COLO829 (cell line): Measurements from ENCODE around the gene SINHCAF.
A peak's percentile ranks its signal among the peaks of the same experiment; 100 is the strongest.
"Not testable (repeated sequence)": the region's sequence is repeated elsewhere in the genome, so short reads cannot be mapped to it uniquely, and the experiment has no call there.

Experiments used
- DNase-seq: peaks from one replicate; pipeline ENCODE4 v3.0.0; 2012; ENCODE audit warnings: low spot score

The SINHCAF gene

DNA sequence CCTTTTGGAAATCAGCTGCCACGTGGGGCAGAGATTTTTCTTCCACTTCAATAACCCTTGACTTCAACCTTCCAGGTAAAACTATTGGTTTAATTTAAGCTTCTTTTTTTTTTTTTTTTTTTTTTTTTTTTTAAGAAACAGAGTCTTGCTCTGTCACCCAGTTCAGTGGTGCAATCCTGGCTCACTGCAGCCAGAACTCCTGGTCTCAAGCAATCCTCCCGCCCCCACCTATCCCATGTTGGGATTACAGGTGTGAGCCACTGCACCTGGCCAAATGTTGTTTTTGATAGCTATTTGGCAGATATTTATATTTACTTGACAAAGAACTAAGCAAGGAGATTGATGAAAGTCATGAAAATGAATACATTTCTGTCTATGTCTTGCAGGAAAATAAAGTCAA is 65.1 kb downstream of the SINHCAF start:
- no peak for DNase-seq

DNA sequence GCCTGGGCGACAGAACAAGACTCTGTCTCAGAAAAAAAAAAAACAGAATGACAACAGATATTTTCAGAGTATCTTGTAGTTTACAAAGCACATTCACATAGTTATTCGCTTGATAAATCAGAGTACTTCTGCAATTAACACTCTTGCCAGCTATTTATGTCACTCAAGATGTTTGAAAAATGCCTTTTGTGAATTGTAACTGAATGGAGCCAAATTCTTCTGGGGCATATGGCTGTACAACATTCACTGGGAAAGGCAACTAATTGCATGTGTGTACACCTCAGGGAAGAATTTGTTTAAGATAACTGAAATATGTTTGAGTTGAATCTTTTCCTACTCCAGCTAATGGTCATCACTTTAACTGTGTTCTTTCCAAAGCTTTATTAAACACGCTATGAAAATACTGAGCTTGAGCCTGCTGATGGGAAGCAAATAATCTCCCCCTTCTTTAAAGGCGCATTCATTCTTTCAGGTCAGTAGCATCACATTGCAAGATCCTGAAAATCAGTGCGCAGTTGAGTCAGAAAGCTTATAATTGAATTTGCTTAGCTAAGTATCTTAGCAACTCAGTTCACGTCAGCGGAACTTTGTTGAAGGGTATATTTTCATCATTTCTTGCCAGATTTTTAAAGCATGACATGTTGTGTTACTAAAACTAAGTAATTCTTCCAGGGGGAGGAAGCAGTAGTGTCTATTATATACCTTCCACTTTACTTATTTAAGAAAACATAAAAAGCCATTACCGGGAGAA is 66.6 kb downstream of the SINHCAF start:
- DNase-seq, result no peak

DNA sequence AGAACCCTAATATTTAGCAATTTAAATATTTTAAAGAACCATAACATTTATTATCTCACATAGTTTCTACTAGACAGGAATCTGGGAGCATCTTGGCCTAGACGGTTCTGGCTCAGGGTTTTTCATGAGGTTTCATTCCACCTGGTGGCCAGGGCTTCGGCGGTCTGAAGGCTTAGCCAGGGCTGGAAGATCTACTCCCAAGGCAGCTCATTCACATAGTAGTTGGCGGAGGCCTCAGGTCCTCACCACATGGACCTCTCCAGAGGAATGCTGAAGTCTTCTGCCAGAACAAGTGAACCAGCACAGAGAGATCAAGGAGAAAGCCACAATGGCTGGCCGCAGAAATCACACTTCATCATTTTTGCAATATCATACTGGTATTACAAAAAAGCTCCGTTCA is 68.2 kb downstream of the SINHCAF start:
- no peak for DNase-seq

DNA sequence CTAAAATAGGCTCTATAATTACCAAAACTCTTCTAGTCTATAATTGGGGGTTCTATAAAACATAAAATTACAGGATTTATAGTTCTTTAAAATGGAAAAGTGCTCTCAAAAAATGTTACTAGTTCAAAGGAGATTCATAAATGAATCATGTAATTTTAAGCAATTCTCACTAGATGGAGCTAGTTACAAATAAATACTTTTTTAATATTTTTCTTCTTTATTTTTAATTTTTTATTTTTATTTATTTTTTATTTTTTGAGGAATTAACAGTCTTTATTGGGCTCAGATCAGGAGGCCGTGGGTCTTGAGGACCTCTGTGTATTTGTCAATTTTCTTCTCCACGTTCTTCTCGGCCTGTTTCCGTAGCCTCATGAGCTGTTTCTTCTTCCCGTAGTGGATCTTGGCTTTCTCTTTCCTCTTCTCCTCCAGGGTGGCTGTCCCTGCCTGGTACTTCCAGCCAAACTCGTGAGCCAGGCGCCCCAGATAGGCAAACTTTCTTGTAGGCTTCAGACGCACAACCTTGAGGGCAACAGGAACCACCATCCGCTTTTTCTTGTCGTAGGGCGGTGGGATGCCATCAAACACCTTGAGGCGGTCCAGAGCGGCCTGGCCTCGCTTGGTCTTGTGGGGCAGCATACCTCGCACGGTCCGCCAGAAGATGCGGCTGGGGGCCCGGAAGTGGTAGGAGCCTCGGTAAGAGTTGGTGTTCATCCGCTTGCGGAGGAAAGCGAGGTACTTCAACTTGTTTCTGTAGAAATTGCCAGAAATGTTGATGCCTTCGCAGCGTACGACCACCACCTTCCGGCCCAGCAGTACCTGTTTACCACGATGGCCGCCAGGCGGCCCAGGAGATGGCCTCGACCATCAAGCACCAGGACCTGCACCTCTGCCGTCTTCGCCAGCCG is 74.0 kb downstream of the SINHCAF start:
- DNase-seq, result peak; percentile 13

DNA sequence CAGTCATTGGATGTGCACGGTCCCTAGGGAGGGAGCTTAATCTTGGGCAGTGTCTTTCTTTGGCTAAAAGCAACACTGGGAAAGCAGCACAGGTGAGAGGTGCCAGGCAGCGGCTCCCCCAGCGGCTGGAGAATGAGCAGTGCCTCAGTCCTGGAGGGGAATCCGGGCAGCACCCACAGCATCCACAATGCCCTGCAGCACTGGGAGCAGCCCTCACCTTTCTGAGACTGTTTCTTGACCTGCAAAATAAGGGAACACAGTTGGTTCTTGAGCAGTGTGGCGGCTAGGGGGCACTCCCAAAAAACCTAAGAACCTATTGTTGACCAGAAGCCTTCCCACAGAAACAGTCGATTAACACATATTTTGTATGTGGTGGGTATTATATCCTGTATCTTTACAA is 75.8 kb downstream of the SINHCAF start:
- no peak for DNase-seq

DNA sequence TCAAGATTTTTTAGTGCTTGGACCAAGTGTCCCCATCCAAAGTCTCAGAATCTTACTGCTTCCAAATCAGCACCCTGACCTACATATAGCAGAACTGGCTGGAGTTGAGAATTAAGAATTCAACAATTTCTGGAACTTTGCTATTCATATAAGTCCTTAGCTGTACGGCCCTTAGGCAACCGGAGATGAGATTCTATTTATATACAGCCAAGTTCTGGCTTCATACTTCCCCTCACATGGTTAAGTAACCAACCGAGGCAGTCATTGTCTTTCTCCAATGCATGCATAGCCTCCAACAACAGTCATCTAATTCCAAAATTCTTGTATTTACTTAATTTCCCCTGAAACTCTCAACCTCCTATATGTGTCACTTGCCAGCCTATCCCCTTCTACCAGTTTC is 76.6 kb downstream of the SINHCAF start:
- DNase-seq, result no peak

DNA sequence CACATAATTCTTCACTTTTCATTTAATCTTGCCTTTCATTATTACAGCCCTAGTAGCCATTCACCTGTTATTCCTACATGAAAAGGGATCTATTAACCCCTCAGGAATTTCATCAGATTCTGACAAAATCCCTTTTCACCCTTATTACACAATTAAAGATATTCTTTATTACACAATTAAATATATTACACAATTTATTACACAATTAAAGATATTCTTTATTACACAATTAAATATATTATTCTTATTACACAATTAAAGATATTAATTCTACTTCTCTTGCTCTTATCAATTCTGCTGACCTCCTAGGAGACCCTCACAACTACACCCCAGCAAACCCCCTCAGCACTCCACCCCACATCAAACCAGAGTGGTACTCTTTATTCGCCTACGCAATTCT is 77.1 kb downstream of the SINHCAF start:
- DNase-seq, result no peak

DNA sequence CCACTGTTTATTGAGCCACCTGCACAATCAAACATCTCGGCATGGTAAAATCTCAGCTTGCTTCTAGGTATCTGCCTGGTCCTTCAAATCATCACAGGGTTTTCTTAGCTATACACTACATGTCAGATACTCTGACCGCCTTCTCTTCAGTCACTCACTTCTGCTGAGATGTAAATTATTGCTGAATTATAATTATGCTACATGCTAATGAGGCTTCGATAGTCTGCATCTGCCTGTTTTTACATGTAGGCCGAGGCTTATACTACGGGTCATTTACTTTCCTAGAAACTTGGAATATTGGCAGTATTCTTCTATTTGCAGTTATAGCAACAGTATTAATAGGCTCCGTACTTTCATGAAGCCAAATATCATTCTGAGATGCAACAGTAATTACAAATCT is 77.6 kb downstream of the SINHCAF start:
- DNase-seq, result no peak

DNA sequence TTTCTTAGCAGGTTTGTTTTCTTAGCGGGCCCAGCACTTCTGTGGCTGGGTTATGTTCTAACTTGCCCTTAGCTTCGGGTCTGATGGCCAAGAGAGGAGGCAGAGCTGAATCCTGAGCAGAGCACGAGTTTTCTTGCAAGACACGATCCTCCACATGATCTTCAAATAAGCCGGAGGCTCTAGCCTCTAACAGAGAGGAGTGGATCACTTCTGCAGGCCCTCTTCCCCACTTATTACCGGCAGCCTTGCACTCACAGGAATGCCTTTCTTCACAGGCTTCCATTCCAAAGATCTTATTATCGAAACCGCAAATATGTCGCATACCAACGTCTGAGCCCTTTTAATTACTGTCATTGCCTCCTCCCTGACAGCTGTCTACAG is 79.5 kb downstream of the SINHCAF start:
- DNase-seq, result no peak

DNA sequence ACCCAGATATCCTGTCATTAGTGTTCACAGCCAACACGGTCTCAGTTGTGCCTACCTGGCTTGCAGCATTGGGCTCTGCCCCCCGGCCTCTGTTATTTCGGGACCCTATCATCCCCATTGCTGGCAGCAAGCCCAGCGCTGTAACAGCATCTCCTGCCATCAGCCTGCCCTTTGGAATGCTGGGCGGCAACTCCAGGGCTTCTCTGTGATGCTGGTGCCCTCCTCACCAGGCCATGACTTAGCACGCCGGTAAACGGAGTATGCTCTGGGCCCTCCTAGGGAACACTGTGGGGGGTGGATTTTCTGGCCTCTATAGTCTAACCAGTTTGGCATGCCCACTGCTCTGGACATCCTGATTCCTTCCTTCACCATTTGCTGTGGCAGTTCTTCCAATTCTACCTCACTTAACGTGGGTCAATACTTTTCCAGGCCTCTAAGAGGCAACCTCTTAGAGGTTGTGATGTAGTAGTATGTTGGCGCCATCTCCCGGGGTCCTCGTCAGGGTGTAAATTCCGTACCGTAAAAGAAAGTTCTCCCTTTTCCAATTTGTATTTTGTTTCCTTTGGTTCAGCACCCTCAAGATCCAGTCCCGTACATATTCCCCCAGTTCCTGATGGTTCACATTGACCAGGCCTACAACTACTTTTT is 80.0 kb downstream of the SINHCAF start:
- no peak for DNase-seq

DNA sequence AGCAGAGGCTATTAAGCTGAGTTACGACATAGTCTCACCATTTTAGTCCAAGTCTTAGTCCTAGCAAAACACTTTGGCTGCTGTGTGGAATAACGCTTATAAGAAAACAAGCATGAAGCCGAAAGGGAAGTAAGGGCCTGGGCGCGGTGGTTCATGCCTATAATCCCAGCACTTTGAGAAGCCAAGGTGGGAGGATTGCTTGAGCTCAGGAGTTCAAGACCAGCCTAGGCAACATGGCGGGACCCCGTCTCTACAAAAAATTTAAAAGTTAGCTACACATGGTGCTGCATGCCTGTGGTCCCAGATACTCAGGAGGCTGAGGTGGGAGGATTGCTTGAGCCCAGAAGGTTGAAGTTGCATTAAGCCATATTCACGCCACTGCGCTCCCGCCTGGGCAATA is 83.5 kb downstream of the SINHCAF start:
- DNase-seq, result not testable (repeated sequence)

DNA sequence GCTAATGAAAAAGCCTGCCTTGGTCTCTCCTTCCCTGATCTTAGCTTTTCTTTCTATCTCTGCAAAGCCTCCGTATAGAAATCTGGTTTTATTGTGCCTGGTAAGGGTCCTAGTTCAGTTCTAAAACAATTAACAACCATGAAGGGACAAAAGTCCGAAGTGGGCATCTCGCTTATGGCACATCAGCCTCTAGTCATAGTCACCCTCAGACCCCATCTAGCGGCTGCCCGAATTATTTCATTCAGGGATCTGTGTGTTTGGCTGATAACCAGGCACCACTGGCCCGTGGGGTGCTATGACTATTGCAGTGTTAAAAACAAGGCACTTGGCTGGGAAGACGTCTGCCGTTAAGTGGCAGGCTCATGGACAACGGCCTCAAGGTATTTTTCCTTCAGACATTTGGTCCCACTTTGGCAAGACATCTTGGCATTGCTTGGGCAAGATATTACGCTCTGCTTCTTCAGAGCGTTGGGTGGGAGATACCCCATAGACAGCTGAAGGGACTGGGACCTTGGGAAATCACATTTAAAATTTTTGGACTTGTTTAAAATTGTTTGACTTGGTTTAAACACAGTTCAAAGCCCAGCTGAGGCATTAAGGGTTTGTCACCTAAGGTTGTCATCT is 87.1 kb downstream of the SINHCAF start:
- peak; percentile 60 for DNase-seq

DNA sequence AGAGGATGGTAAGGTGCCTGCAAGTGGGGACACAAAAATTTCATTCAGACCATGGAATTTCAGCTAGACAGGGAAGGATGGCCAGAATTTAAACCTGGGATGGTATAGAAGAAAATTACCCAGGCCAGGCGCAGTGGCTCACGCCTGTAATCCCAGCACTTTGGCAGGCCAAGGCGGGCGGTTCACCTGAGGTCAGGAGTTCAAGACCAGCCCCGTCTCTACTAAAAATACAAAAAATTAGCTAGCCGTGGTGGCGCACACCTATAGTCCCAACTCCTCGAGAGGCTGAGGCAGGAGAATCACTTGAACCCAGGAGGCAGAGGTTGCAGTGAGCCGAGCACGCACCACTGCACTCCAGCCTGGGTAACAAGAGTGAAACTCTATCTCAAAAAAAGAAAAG is 87.6 kb downstream of the SINHCAF start:
- DNase-seq, result not testable (repeated sequence)

DNA sequence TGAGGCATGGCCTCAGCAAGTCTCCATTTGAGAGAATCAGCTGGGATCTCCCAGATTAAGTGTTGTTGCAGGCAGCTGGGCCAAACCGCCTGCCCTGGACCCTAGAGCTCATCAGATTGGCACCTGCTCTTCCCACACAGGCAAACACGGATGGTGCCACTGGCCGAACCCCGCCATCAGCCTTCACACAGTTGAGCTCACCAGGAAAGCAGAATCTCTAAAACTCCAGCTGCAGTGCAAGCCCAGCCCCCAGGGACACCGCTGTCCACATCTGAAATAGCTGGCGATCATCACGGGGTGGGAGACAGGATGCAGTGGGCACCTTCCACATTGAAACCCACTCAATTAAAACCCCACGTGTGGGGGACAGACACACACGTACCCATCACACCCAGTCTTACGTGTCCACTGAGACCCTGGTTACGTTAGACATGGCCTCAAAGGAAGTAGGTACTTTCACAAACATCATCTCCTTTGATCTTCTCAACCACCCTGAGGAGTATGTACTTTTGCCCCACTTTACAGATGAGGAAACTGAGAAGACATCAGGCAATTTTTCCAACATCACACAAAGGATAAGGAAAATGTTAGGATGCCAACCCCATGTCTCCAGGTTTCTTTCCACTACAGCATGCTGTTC is 88.8 kb downstream of the SINHCAF start:
- no peak for DNase-seq

DNA sequence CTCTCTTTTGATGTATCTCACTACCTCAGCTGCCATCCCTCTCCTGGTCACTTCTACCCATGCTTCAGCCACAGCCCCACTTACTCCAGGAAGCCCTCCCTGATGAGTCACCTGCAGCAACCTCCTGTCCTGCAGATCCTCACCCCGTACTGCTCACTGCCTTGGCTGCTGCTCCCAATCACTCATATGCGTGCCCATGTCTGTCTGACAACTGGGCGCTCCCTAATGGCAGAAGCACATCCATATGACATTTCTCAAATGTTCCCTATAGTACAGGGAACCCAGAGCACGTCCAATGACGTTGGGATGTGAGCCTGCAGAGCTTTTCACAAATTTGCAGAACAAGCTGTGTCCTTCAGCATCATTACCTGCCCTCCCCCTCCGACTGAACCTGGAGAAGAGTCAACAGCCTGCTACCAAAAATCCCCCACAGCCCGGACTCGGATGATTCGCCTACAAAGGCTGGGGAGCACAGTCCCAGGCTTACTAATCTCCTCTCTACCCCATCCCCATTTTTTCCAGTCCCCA is 90.0 kb downstream of the SINHCAF start:
- DNase-seq, result no peak

DNA sequence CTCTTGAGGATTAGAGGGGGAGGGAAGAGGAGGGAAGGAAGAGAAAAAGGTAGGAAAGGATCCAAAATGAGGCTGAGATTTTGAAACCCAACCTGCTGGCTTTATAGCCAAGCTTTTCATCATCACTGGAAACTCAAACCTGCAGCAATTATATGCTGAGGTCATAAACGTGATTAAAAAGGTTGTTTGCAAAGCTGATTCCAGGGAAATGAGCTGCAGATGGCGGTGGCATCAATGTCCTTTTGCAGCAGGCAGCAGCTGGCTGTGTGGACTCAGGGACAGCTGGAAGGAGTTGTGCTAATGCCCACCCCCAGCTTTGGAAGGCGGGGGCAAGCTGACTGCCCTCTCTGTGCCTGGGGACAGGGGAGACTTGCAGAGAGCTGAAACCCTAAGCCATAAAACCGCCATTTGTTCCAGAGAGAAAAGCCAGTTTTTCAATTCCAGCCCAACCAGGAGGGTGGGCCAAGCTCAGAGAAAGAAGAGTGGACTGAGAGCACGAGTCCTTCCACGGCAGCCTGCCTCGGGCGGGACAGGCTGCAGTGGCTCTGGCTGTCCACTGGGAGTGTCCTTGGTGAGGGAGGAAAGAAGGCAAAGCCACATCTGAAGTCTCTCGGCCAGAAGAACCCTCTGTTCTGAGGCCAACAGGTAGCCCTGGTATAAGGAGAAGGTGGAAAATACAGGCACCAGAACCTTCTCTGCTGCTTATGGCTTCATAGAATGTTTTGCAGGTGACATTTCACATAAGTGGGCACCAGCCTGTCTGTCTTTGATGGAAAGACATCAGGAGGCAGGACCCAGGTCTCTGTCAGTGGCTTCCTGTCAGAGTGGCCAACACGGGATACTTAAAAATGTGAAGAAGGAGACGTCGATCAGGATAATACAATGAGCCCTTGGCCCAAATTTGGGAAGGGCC is 90.7 kb downstream of the SINHCAF start:
- DNase-seq, result no peak

DNA sequence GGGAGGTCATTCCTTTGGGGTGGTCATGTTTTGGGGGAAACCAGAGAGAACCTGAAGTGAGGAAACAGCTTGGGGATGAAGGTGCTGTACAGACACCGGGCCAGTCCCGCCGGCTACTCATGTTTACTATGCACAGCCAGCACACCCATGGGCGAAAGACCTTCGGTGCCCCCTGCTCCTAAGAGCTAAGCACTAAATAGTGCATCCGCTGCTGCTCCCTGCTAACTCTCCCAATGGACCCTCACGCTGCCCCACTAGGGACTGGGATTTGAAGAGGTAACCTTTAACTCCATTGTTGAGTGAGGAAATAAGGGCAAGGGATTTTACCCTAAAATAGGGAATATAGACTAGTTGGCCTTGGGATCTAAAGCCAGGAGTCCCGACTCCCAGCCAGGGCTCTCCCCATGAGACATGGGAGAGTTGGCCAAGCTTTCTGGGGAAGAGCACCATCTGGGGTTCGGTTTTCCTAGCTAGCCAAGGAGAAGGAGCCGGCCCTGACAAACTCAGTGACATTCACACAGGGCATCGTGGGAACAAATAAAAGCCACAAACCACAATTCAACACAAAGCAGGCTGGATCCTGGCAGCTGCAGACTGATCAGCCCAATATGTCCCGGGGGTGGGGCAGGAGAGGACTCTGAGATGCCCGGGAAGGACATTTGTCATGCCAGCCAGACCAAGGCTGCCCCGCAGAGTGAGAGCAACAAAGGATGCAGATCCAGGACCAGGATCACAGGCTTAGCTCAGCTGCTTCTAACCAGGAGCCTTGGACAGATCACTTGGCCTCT is 91.7 kb downstream of the SINHCAF start:
- no peak for DNase-seq

DNA sequence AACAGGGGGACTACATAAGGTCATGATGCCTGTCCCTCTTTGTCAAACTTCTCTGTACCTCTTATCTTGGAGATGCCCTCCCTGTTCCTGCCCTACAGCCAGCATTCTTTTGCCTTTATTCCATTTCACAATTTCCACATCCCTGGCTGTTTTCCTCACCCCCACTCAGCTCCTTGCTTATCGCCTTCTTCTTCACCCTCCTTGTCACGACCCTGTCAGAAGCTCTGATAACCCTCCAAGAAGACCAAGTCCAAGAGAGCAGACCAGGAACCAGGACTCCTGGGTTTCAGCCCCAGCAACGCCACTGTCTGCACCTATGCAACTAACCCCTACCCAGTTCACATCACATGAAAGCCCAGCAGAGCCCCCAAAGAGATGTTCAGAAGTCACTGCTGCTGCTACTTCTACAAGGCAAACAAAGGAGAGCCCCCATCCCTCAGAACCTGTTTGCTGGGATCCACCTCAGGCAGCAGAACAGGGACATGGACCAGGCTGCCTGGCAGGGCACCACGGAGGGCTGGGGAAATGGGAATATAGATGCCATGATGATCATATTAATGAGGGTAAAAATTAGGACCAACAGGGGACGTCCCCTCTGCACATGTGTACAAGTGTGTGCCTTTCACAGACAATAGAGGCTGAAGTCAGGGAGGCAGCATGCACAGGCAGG is 92.8 kb downstream of the SINHCAF start:
- no peak for DNase-seq

DNA sequence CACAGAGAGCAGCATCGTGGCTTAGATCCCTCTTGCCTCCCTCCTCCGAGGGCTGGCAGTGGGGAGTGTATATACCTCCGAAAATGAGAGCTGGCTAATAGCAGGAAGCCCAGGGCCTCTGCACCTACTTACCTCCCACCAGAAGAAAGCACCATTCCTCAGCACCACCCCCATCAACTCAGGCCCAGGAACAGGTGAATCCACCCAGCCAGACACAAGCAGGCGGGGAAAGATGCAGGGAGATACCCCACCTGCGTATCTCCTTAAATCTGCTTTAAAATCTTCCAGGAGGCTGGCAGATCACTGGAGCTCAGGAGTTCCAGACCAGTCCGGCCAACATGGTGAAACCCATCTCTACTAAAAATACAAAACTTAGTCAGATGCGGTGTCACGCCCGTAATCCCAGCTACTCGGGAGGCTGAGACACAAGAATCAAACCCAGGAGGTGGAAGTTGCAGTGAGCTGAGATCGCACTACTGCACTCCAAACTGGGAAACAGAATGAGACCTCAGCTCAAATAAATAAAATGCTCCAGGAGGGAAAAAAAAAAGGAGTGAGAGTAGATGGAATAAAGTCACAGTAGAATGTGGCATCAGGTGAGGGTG is 93.5 kb downstream of the SINHCAF start:
- no peak for DNase-seq
